SK-N-SH treated with all-trans-retinoic acid at 6 μM for 48 hours (cell line): ENCODE results near the gene GPR119.

Experiments
- ARNTL ChIP-seq: fragments of 450-650 bp; formaldehyde crosslinking; IDR thresholded peaks from 2 replicates; pipeline ENCODE4 v1.5.0; 2020; ENCODE audit warnings: low read depth, mild to moderate bottlenecking, moderate library complexity, borderline replicate concordance
- PATZ1 ChIP-seq: fragments of 250-450 bp; sonication (Bioruptor Pico); IDR thresholded peaks from 2 replicates; pipeline ENCODE4 v1.8.0; 2020; ENCODE audit warnings: mild to moderate bottlenecking, moderate library complexity, borderline replicate concordance
- PPARA ChIP-seq: fragments of 250-450 bp; sonication (Bioruptor Pico); IDR thresholded peaks from 2 replicates; pipeline ENCODE4 v1.5.0; 2020; ENCODE audit warnings: mild to moderate bottlenecking, borderline replicate concordance
- SNAI2 ChIP-seq: fragments of 250-450 bp; sonication (Bioruptor Pico); IDR thresholded peaks from 2 replicates; pipeline ENCODE4 v1.5.0; 2020; ENCODE audit warnings: mild to moderate bottlenecking, moderate library complexity
- TSHZ2 ChIP-seq: fragments of 250-450 bp; sonication (Bioruptor Pico); IDR thresholded peaks from 2 replicates; pipeline ENCODE4 v1.5.0; 2020; ENCODE audit warnings: mild to moderate bottlenecking, moderate library complexity
- ZFP3 ChIP-seq: fragments of 250-450 bp; sonication (Bioruptor Pico); IDR thresholded peaks from 2 replicates; pipeline ENCODE4 v1.5.0; 2020; ENCODE audit warnings: mild to moderate bottlenecking, moderate library complexity
- ZNF70 ChIP-seq: fragments of 450-650 bp; formaldehyde crosslinking; IDR thresholded peaks from 2 replicates; pipeline ENCODE4 v1.5.0; 2020; ENCODE audit warnings: mild to moderate bottlenecking, moderate library complexity

GRCh38 chrX:130415201-130415600 lies 29.7 kb upstream of the GPR119 start:
- TF ChIP-seq ZFP3 (CRISPR knock-in tag): no peak
- TF ChIP-seq TSHZ2 (CRISPR knock-in tag): no peak
- TF ChIP-seq PPARA (CRISPR knock-in tag): no peak
- no peak for TF ChIP-seq SNAI2 (CRISPR knock-in tag)
- no peak for TF ChIP-seq ZNF70
- TF ChIP-seq PATZ1: no peak
- TF ChIP-seq ARNTL (CRISPR knock-in tag): no peak
